ENCODE data around the gene TMEM134.

TMEM134 gene

DNA sequence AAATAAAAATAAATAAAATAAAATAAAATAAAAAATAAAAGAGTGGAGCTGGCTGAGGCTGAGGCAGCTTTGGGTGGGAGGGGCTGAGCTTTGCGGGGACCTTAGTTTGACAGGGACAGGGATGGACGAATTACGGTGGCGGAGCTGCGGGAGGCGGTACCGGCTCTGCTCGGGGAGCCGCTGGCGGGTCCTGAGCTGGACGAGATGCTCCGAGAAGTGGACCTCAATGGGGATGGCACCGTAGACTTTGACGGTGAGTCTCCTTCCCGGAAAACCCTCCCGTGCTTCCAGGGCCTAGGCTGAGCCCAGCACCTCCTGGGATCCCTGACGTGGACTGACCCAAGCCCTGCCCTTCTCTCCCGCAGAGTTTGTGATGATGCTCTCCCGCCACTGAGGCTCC is 10.8 kb downstream of the TMEM134 start:
- DNase-seq (ENCODE audit: low read depth in 3 of 3): no peak

DNA sequence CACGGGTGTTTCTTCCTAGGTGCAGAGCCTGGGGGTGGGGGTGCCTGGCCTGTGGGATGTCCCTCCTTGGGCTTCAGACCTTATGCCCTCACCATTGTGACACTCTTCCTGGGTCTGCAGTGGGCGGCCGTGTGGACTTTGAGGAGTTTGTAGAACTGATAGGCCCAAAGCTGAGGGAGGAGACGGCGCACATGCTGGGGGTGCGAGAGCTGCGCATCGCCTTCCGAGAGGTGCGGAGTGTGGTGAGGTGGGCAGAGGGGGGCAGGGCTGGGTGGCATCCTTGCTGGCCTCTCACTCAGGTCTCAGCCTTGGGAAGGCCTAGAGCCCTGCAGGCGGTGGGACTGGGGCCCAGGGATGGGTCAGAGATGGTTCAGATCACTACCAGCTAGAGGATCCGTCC is 11.6 kb downstream of the TMEM134 start:
- DNase-seq (ENCODE audit: low read depth in 3 of 3): no peak

DNA sequence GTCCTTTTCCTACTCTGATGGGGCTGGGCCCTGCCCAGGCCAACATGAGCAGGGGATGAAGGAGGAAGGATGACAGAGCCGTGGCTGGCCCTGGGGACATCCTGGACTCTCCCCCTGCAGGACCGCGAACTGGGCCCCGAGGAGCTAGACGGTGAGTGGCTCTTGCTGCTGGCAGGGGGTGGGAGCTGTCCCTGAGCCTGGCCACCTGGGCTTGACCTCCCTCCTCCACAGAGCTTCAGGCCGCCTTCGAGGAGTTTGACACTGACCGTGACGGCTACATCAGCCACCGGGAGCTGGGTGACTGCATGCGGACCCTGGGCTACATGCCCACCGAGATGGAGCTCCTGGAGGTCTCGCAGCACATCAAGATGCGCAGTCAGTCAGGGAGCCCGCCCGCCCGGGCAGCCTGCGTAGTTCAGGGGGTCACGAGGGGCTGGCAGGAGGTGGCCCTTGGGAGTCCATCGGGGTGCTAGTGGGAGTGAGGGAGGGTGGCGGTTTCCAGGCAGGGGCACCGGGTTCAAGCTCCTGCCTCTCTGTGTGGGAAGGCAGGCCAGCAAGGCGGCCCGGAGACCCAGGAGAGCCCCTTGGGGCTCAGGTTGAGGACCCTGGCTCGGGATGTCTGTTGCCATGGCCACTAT is 12.9 kb downstream of the TMEM134 start:
- no peak for DNase-seq (ENCODE audit: low read depth in 3 of 3)

DNA sequence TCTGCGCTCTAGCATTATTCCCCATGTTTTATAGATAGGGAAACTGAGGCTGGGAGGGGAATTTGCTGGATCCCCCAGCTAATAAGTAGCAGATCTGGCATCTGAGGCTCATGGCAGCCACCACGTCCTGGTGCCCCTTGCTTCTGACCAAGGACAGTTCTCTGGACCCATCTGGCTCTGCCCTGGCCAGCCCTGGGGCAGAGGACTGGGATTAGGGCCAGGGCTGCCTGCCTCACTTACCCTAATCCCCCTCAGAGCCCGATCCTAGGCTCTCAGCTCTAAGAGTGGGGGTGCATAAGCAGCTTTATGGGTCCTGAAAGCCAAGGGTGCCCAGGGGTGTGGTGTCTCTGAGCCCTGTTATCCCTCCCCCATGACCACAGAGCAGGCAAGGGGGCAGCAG is 14.0 kb downstream of the TMEM134 start, which contains the start of gene CABP4:
TSS of gene CABP4 (plus strand) at position 301 of the 400 bp plus-strand sequence. CDS start at position 371, 70 bp downstream.
- no peak for DNase-seq (ENCODE audit: low read depth in 3 of 3)

DNA sequence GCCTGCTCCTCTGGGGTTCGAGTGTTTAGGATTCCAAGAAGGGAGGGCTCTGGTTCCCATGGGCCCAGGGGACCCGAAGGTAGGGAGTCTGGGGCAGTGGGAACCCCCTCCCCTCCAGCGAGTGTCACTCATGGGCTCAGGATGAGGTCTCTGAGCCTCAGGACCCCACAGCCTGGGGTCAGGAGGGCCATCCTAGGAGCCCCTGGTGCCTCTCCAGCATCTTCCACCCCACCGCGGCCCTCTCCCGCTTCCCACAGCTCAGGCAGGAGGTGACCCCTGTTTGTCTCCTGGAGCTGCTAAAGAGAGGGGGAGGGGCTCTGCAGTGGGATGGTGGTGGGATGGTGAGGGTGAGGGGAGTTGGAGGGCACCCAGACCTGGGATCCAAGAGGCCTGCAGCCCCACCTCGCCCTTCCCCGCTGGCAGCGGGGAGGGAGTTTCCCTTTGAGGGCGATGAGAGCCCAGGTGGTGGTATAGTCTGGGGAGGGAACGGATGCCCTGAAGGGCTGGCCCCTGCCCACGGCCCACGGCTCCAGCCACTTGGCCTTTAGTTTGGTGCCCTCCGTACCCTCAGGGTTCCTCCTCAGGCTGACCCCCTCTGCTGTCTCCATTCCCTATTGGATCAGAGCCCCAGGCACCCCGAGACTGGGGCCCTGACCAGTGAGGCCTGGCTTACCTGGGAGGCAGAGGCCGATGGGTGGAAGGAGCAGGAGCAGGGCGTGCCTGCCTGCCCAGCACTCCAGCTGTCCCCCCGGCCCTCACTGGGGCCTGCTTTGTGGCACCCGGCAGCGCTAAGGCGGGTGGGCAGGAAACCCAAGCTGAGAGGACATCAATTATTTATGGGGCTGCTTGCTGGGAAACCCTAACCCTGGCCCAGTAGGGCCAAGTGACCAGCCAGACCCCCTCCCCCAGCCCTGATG is 15.0 kb downstream of the TMEM134 start:
- DNase-seq (ENCODE audit: low read depth in 3 of 3): no peak

DNA sequence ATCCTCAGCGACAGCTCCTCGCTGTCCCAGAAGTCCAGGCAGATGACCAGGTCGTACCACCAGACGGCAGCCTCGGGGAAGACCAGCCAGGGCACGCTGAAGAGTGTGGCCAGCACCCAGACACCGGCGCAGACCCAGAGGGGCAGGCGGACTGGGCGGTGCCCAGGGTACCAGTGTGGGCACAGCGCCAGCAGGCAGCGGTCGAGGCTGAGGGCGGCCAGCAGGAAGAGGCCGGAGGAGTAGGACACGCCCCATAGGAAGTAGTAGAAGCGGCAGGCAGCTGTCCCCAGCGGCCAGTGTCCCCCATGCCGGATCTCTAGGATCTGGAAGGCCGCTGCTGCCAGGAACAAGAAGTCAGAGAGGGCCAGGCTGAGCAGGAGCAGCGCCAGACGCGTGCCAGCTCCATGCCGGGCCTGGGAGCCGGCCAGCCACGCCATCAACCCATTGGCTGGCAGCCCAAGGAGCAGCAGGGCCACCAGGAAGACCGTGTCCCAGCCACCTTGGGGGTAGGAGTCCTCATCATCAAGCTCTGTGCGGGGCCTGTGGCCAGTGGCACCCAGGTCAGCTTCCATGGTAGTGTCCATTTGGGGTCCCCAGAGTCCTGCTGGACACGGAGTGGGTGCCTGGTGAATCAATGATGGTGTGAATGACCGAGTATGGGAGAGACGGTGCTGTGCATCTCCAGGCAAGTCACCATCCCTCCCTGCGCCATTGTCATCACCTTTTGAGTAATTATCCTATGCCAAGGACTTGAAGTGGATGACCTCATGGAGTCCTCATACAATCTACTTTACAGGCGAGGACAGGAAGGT is 16.7 kb downstream of the TMEM134 start, which contains the start of gene GPR152:
TSS of gene GPR152 (minus strand) at position 589 of the 812 bp plus-strand sequence. CDS start at position 584, 5 bp downstream.
- DNase-seq (ENCODE audit: low read depth in 3 of 3): no peak

DNA sequence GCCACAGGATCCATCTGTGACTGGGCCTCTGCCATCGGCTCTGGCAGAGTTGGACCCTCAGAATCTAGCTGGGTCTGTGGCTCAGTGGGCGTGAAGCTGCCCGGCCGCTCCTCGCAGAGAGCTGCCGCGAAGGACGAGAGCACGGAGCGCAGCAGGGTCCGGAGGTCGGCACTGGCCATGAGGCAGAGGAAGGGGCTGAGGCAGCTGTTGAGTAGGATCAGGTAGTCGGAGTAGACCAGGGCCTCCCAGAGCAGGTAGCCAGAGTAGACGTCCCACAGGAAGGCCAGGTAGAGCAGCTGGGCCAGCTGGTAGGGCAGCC is 17.4 kb downstream of the TMEM134 start:
- no peak for DNase-seq (ENCODE audit: low read depth in 3 of 3)

DNA sequence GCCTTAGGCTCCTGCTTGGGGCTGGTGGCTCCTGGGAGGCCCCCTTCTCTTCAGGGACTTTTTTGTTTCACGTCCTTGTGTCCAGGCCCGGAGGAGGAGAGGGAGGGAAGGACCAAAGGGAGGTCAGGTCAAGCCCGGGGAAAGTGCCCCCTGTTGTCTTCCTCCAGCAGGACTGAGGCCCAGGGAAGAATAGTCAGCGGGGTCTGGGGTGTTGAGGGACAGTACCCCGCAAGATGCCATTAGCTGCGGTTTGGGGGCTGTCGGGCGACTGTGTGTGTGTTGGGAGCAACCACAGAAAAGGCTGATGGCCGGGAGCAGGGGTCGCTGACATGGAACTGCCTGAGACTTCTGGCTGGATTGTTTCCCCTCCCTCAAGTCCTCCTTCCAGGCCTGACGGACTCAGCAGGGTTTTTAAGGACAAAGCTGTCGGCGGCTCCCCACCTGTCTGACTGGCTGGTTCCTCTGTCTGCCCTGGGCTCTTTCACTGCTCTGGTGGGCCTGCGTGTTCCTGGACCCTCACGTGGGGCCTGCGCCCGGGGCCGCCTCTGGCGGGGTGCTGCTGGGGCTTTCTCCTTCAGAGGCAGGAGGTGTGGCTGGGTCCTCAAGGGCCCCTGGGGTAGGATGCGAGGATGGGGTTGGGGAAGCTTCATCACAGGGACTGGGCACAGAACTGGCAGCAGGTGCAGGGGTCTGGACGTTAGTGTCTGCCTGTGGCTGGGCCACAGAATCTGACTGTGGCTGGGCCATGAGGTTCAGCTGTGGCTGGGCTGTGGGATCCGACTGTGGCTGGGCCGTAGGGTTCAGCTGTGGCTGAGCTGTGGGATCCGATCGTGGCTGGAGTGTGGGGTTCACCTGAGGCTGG is 18.0 kb downstream of the TMEM134 start:
- DNase-seq (ENCODE audit: low read depth in 3 of 3): no peak

DNA sequence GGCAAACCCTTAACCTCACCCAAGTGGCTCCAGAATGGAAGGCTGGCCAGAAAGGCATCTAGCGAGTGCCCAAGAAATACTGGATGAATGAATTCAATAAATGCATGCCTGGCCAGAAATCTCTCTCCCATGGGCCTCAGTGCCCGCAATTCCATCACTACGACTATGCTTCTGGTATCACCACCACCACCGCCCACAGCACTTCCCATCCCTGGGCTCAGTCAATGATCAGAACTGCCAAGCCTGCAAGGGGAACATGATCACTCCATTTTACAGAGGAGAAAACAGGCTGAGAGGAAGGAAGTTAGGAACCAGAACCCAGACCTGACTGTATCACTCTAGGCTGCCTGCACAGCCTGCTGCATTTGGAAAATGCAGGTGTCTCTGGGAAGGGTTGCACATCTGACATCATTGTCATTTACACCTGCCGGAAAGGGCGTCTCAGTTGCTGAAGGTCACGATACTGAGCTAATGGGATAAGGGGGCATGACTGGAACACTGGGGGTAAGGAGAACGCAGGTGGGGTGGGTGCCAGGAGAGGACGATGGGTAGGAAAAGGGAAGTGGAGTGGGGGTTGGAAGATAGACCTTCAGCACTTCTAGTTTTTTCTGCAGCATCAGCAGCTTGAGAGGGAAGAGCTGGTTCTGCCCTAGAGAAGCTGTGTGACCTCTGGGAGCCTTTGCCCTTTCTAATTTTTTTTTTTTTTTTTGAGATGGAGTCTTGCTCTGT is 19.8 kb downstream of the TMEM134 start:
- no peak for DNase-seq (ENCODE audit: low read depth in 3 of 3)

DNA sequence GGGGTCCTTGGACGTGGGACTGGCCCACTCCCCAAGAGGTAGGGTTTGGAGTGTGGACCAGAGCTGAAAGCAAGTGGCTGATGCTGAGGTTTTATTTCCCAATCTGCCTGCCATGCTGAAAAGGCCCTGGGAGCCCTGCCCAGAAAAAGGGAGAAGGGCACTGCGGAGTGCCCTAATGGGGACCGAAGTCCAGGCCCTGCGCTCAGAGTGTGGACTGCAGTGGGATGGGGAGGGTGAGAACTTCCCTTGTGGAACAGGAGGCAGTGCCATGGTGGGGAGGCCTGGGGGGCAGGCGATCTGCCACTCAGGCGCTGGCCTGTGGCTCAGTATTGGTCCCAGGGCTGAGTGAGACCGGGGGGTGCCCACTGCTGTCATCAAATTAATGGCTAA is 20.8 kb downstream of the TMEM134 start:
- no peak for DNase-seq (ENCODE audit: low read depth in 3 of 3)

DNA sequence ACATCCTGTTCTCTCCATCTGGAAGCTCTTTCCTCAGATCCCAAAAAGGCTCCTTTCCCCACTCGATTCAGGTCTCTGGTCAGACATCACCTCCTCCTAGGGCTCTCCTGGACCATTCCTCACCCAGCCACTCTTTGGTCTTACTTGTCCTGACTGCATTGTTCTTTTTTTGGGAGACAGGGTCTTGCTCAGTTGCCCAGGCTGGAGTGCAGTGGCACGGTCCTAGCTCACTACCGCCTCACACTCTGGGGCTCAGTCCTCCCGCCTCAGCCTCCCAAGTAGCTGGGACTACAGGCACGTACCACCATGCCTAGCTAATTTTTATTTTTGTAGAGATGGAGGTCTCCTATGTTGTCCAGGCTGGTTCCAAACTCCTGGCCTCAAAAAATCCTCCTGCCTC is 23.5 kb downstream of the TMEM134 start:
- no peak for DNase-seq (ENCODE audit: low read depth in 3 of 3)

DNA sequence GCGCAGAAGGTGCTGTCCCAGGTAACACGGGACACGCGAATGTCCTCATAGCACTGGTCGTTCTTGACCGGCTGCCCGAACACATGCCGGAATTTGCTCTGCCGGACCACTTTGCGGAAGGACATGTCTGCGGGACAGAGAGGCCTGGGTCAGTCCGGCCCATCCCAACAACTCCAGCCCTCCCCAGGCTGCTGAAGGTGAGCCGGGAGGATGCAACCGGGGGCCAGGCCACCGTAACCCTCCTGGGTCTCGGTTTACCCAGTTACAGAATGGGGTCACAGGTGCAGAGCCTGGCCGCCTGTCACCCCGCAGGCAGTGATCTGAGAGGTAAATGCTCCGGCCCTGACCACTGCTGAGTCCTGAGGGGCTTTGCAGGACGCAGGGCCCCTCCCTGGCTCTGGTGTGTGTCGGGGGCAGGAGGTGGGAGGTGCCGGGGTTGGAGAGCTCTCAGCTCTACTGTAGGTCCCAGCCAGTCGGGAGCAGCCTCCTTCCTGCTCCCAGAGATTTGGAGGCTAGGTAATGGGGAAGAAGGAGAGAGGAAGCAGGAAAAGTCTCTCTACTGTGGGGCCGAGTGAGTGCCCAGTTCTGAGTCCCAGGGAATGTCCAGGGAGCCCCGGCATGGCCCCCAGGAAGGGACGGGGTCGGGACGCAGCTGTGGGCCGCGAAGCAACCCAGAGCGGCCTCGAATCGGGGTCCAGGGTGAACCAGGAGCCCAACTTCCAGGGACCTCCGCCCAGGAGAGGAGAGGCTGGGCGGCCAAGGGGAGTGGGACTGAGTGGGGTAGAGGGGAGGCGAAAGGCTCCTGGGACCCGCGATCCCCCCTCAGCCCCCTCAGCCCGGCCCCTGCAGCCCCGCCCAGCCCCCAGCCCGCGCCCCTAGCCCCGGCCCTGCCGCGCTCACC is 26.3 kb downstream of the TMEM134 start:
- DNase-seq (ENCODE audit: low read depth in 3 of 3): no peak

DNA sequence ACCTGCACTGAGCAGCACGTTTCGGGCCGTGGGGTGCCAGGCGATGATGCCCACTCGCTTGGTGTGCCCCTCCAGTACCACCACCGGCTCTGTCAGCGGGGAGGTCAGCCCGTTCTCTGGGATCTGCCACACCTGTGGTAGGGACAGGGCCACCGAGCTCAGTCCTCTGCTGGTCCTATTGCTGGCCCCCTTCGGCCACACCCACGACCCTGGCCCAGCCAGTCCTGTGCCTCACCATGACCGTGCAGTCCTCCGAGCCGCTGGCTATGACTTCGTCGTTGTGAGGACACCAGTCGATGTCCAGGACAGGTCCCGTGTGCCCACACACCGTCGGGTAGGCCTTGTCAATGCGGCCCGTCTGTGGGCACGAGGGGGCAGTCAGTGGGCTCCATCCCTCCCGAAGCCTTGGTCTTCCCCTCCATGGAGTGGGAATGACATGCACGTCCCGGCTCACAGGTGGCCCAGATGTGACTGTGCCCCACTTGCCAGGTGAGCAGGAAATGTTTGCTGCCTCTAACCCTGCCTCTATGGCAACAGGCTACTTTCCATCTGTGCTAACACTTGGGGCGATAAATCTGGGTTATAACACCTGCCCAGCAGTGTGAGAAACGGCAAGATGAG is 27.2 kb downstream of the TMEM134 start:
- no peak for DNase-seq (ENCODE audit: low read depth in 3 of 3)

DNA sequence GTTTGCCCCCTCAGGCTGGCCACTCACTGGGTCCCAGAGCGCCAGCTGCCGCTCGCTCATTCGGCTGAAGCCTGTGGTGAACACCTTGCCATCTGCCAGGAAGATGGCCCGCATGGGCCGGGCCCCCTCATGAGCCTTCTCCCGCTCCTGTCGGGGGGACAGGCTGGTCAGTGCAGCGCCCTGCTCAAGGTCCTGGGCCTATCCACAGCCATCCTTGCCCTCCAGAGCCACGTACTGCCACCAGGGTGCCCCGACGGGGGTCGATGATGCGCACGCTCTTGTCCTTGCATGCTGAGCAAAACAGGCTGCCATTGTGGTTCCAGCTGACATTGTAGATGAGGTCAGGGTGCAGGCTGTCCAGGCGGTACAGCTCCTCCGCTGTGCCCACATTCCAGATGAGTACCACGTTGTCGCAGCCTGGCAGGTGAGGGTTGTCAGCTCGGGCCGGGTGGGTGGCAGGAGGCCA is 27.9 kb downstream of the TMEM134 start:
- no peak for DNase-seq (ENCODE audit: low read depth in 3 of 3)

DNA sequence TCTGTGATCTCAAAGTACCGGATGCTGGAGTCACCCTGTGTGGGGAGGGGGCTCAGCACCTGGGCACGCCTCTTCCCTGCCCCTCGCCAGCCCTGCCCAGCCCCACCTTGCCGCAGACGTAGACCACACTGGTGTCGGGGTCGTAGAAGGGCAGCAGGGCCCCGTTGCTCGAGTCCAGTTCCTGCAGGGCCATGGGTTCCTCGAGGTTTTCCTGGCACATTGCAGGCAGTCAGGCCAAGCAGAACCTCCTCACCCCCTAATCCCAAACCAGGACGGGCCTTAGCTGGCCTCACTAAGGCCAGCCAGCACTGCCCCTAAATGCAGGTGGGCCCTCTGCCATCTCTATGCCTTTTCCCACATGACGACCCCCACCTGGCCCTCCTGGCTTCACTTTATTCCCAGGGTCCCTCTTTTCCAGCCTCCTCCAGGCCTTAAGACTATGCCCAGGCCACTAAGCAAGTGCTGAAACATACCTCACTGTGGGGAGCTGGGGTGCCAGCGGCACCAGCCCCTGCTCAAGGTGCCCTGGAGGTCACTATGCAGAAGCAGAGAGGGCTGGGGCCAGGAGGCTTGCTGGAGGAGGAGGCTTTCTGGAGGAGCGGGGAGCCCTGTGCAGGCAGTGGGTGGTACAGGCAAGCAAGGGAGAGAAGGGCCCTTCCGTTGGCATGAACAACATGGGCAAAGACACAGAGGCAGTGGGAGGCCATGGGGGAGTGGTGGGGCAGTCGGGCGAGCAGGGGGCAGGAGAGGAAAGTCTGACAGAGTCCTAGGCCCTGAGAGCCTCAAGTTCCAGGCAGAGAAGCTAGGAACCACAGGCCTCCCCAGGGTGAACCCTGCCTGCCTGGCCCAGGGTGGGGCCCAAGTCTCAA is 28.6 kb downstream of the TMEM134 start:
- no peak for DNase-seq (ENCODE audit: low read depth in 3 of 3)

DNA sequence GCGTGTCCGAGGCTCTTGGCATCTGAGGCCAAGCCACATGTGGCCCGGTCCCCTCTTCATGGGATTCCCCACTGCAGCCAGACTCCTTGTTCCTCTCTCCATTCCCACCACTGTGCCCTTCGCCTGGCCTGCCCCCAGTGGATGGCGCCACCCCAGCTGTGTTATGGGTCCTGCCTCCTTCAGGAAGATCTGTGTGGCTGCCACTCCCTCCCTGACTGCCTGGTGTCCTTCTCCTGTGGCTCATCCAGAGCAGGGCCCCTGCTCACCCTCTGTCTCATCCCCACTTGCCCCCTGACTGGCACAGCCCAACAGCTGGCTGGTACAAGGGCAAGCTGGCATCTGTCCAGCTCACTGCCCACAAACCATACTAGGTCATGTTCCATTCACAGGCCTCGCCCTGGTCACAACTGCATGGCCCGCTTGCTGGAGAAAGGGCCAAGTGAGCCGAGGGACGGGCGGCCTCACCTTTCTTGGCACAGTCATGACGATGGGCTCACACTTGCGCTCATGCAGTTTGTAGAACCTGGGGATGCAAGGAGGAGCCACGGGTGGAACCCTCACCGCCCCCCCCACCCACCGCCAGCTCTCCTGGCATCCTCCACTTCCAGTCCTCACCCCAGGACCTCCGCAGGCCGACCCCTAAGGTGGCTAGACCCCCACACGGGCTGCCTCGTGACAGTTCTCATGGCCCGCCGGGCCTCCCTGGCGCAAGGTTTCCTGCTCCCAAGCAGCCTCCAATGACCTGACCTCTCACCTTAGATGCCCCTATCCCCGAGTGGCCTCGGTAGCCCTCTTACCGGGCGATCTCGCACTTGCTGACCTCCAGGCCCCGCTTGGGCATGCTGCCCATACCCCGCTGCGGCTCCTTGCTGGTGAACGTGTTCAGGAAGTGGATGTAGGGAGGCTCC is 29.5 kb downstream of the TMEM134 start:
- DNase-seq (ENCODE audit: low read depth in 3 of 3): no peak

Data from stimulated activated CD4-positive, alpha-beta T cell treated with anti-CD3 and anti-CD28 coated beads, TNF-alpha, amount 100 ng/mL, for 48 hours (primary cell).